HepG2 (cell line): ENCODE results near the gene ARHGAP15. TPM values are rescaled to one million over a fixed set of nuclear protein-coding genes. Genes with fewer than 3 reads are reported as not detected.

Experiments used
- ATAC-seq: fragments of 200-7000 bp; cut with Tn5 transposase; 3 replicates; pipeline ENCODE4 v1.9.1; 2020; ENCODE audit warnings: mild to moderate bottlenecking, moderate library complexity
- BruUV-seq: library from RNA; stranded (reverse); fragments of 400-500 nt; replicated peaks from 2 replicates; lab custom pipeline; 2021; lab: Mats Ljungman, UMichigan
- CTCF ChIA-PET: fragments of 300-600 bp; formaldehyde crosslinking; extraction: SDS; loops from one replicate; lab custom pipeline; 2021; ENCODE audit warnings: low total read pairs, inconsistent platforms, low intra/inter-chr PET ratio; lab: Yijun Ruan, JAX
- POLR2A ChIA-PET: fragments of 350-600 bp; sonication (Branson Sonifier 250); formaldehyde crosslinking; loops from one replicate; lab custom pipeline; 2020; ENCODE audit warnings: antibody characterized with exemption, inconsistent platforms; lab: Yijun Ruan, JAX
- DNase-seq: peaks from one replicate; pipeline ENCODE4 v3.0.0-alpha.2; 2015; ENCODE audit warnings: low spot score
- FAIRE-seq: peaks from 3 replicates; lab custom pipeline; 2011; peaks lifted over from hg19 to GRCh38; lab: Jason Lieb, UNC
- H2AFZ ChIP-seq: one replicate; pipeline ENCODE4 v1.6.1; 2011; ENCODE audit warnings: low read length, inconsistent platforms
- H3K27ac ChIP-seq: fragments of 300-600 bp; 3 replicates; pipeline ENCODE4 v1.8.0; 2011; ENCODE audit warnings: mixed run types, mild to moderate bottlenecking, mixed read lengths, low read length, inconsistent platforms; ENCODE audit not compliant: insufficient read depth; ENCODE audit errors: extremely low read length
- H3K27me3 ChIP-seq, 2 experiments: fragments of 200-600 bp in 1 of 2; 2 replicates in 1 of 2; 3 replicates in 1 of 2; pipeline versions ENCODE4 v1.6.0 to v1.8.0; 2011; ENCODE audit warnings: low read length in 2 of 2, mild to moderate bottlenecking in 2 of 2, moderate library complexity in 2 of 2, inconsistent platforms in 1 of 2; ENCODE audit not compliant: insufficient read depth in 2 of 2, control insufficient read depth in 1 of 2
- H3K36me3 ChIP-seq, 2 experiments: fragments of 200-600 bp in 1 of 2; replicated peaks in 1 of 2; 2 replicates in 1 of 2; 3 replicates in 1 of 2; pipeline versions ENCODE4 v1.5.1 to v1.8.0; 2011; ENCODE audit warnings: low read length in 2 of 2, inconsistent platforms in 1 of 2; ENCODE audit not compliant: insufficient read depth in 2 of 2, control insufficient read depth in 1 of 2
- H3K4me1 ChIP-seq: 2 replicates; pipeline ENCODE4 v1.5.1; 2012; ENCODE audit warnings: low read length, inconsistent platforms; ENCODE audit not compliant: insufficient read depth
- H3K4me2 ChIP-seq: 2 replicates; pipeline ENCODE4 v1.6.0; 2011; ENCODE audit warnings: low read depth, low read length, inconsistent platforms
- H3K4me3 ChIP-seq, 3 experiments: fragments of 200-600 bp in 1 of 3; sonication (generic), shearing (Covaris generic) in 1 of 3; replicated peaks in 1 of 3; 2 replicates each; pipeline ENCODE4 v1.5.1; 2011 to 2016; ENCODE audit warnings: low read length in 3 of 3, inconsistent platforms in 2 of 3, low read depth in 2 of 3, mild to moderate bottlenecking in 2 of 3, control low read depth in 1 of 3, mixed read lengths in 1 of 3; ENCODE audit not compliant: insufficient read depth in 1 of 3
- H3K79me2 ChIP-seq: one replicate; pipeline ENCODE4 v1.6.1; 2011; ENCODE audit warnings: low read length, inconsistent platforms; ENCODE audit not compliant: insufficient read depth
- H3K9ac ChIP-seq: 2 replicates; pipeline ENCODE4 v1.6.0; 2011; ENCODE audit warnings: mild to moderate bottlenecking, low read depth, low read length, inconsistent platforms; ENCODE audit not compliant: insufficient read depth
- H3K9me3 ChIP-seq: 2 replicates; pipeline ENCODE4 v1.5.1; 2012; ENCODE audit warnings: mild to moderate bottlenecking, low read length
- H4K20me1 ChIP-seq: 2 replicates; pipeline ENCODE4 v1.6.0; 2011; ENCODE audit warnings: inconsistent platforms, mild to moderate bottlenecking, low read length, moderate library complexity; ENCODE audit not compliant: insufficient read depth
- ARNTL ChIP-seq: sonication (generic); formaldehyde crosslinking; IDR thresholded peaks from 2 replicates; pipeline ENCODE4 v1.4.0; 2020; ENCODE audit warnings: mild to moderate bottlenecking, missing genetic modification reagents
- CEBPZ ChIP-seq: IDR thresholded peaks from 2 replicates; pipeline ENCODE4 v1.6.1; 2012; ENCODE audit warnings: low read length, improper control_type of control experiment
- HIVEP1 ChIP-seq: sonication (generic); formaldehyde crosslinking; IDR thresholded peaks from 2 replicates; pipeline ENCODE4 v1.4.0; 2020; ENCODE audit warnings: mild to moderate bottlenecking, missing genetic modification reagents
- MEIS1 ChIP-seq: sonication (generic); formaldehyde crosslinking; IDR thresholded peaks from 2 replicates; pipeline ENCODE4 v1.9.0; 2021; ENCODE audit warnings: mild to moderate bottlenecking, missing genetic modification reagents, moderate library complexity, borderline replicate concordance
- NFYB ChIP-seq: sonication (generic); formaldehyde crosslinking; IDR thresholded peaks from 2 replicates; pipeline ENCODE4 v1.4.0; 2020; ENCODE audit warnings: missing genetic modification reagents
- SP140L ChIP-seq: sonication (generic); formaldehyde crosslinking; IDR thresholded peaks from 2 replicates; pipeline ENCODE4 v1.4.0; 2020; ENCODE audit warnings: missing genetic modification reagents, borderline replicate concordance
- WGBS: methylation state at CpG from one replicate; pipeline ENCODE4 v1.1.6; 2017; ENCODE audit warnings: low lambda C conversion rate; 5-methylcytosine and 5-hydroxymethylcytosine counted together
- in situ Hi-C: cut with HindIII; loops from 2 replicates; pipeline ENCODE4 v1.10.0; 2017; ENCODE audit warnings: low pct_unique_long_range_greater_than_20kb; ENCODE audit not compliant: extremely low pct_ligation_motif_present
- intact Hi-C: fragments of 100-400 bp; cut with micrococcal nuclease; formaldehyde crosslinking; loops from one replicate; pipeline ENCODE4 v1.10.0; 2022; ENCODE audit not compliant: unreplicated experiment
- polyA plus RNA-seq, 8 experiments: library from polyadenylated mRNA; depleted of rRNA in 3 of 8; stranded (reverse) in 7 of 8; unstranded in 1 of 8; fragments of >200 nt; fragmentation: Illumina TruSeq in 4 of 8; extraction: Trizol in 4 of 8; gene quantifications; 2 replicates each; pipeline versions ENCODE4 v1.2.1 to v1.2.3, GENCODE V29; 2011 to 2016; ENCODE audit warnings: low read depth in 4 of 8, missing spikeins in 1 of 8, mixed read lengths in 1 of 8; ENCODE audit not compliant: insufficient read depth in 1 of 8
- total RNA-seq, 5 experiments: library from RNA; depleted of rRNA; stranded (reverse); fragments of >200 nt; fragmentation: Illumina TruSeq; extraction: Trizol; gene quantifications; 2 replicates each; pipeline ENCODE4 v1.2.3, GENCODE V29; 2016; ENCODE audit warnings: low read depth in 1 of 5
- TF ChIP-seq, protein P1 (sequence below), 2 experiments: sonication (generic) in 1 of 2; formaldehyde crosslinking in 1 of 2; IDR thresholded peaks; 2 replicates each; pipeline versions ENCODE4 v1.4.0 to v1.6.1; 2016 to 2020; ENCODE audit warnings: borderline replicate concordance in 1 of 2, low read depth in 1 of 2, mild to moderate bottlenecking in 1 of 2, missing genetic modification reagents in 1 of 2
- TF ChIP-seq, protein P2 (sequence below): sonication (generic); formaldehyde crosslinking; IDR thresholded peaks from 2 replicates; pipeline ENCODE4 v1.5.0; 2020; ENCODE audit warnings: missing genetic modification reagents, mild to moderate bottlenecking, borderline replicate concordance
- TF ChIP-seq, protein P3 (sequence below): sonication (generic); formaldehyde crosslinking; IDR thresholded peaks from 2 replicates; pipeline ENCODE4 v1.9.0; 2022; ENCODE audit warnings: low read depth, missing genetic modification reagents

Gene ARHGAP15
- total and polyA plus RNA-seq, 2 of the 13 experiments (the other 11 are each of a cell fraction or from before 2014, with no cell fraction given): 0.04 TPM; not detected in 1

GRCh38 chr2:143117225-143117624 is 12.0 kb upstream of the ARHGAP15 start:
- no peaks in the 10 kb centered on the region for H3K36me3 ChIP-seq
- 31% methylated on average over 3 of the region's 3 CpGs for WGBS
- no peaks in the 10 kb centered on the region for H3K9me3 ChIP-seq
- ATAC-seq: no peak
- no peak overlapping the region for H2AFZ ChIP-seq
- no peak overlapping the region for H3K9ac ChIP-seq
- no peak overlapping the region for H3K4me2 ChIP-seq
- CTCF ChIA-PET: no interaction called here
- no peak for DNase-seq
- TF ChIP-seq SP140L (no peak), CEBPZ (no peak), ARNTL (no peak), HIVEP1 (CRISPR knock-in tag) (no peak), MEIS1 (no peak), NFYB (CRISPR knock-in tag) (no peak)
- TF ChIP-seq, protein P1, sequence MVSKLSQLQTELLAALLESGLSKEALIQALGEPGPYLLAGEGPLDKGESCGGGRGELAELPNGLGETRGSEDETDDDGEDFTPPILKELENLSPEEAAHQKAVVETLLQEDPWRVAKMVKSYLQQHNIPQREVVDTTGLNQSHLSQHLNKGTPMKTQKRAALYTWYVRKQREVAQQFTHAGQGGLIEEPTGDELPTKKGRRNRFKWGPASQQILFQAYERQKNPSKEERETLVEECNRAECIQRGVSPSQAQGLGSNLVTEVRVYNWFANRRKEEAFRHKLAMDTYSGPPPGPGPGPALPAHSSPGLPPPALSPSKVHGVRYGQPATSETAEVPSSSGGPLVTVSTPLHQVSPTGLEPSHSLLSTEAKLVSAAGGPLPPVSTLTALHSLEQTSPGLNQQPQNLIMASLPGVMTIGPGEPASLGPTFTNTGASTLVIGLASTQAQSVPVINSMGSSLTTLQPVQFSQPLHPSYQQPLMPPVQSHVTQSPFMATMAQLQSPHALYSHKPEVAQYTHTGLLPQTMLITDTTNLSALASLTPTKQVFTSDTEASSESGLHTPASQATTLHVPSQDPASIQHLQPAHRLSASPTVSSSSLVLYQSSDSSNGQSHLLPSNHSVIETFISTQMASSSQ (IDR thresholded peaks at IDR 0.05; ENCODE audit: low read depth): no peak
- TF ChIP-seq, protein P1 (CRISPR knock-in tag; IDR thresholded peaks at IDR 0.05; ENCODE audit: borderline replicate concordance): no peak
- TF ChIP-seq, protein P2, sequence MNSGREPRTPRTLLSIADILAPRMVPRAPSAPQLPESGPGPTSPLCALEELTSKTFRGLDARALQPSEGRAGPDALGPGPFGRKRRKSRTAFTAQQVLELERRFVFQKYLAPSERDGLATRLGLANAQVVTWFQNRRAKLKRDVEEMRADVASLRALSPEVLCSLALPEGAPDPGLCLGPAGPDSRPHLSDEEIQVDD (CRISPR knock-in tag): no peak
- TF ChIP-seq, protein P3, sequence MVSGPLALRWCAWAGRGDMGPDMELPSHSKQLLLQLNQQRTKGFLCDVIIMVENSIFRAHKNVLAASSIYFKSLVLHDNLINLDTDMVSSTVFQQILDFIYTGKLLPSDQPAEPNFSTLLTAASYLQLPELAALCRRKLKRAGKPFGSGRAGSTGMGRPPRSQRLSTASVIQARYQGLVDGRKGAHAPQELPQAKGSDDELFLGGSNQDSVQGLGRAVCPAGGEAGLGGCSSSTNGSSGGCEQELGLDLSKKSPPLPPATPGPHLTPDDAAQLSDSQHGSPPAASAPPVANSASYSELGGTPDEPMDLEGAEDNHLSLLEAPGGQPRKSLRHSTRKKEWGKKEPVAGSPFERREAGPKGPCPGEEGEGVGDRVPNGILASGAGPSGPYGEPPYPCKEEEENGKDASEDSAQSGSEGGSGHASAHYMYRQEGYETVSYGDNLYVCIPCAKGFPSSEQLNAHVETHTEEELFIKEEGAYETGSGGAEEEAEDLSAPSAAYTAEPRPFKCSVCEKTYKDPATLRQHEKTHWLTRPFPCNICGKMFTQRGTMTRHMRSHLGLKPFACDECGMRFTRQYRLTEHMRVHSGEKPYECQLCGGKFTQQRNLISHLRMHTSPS (CRISPR knock-in tag): no peak
- no TSS peak for BruUV-seq
- no peaks in the 10 kb centered on the region for H3K27me3 ChIP-seq
- H3K79me2 ChIP-seq: no peaks in the 10 kb centered on the region
- intact Hi-C loops (no loop called here), in situ Hi-C loops (no loop called here)
- POLR2A ChIA-PET: no interaction called here
- no peaks in the 10 kb centered on the region for H4K20me1 ChIP-seq
- H3K4me1 ChIP-seq: no peaks in the 10 kb centered on the region
- FAIRE-seq: no peak
- no peak overlapping the region for H3K4me3 ChIP-seq
- H3K27ac ChIP-seq: no peak overlapping the region
